HepG2 (cell line): ENCODE results near the gene AKAP6. TPM values are rescaled to one million over a fixed set of nuclear protein-coding genes. Genes with fewer than 3 reads are reported as not detected.

Experiments
- ATF6 ChIP-seq: sonication (generic); formaldehyde crosslinking; conservative IDR thresholded peaks from 2 replicates; pipeline ENCODE4 v1.4.0; 2020; ENCODE audit warnings: missing genetic modification reagents
- HOMEZ ChIP-seq: IDR thresholded peaks from 2 replicates; pipeline ENCODE4 v1.6.1; 2016; ENCODE audit warnings: low read depth
- LRRFIP1 ChIP-seq: sonication (generic); formaldehyde crosslinking; conservative IDR thresholded peaks from 2 replicates; pipeline ENCODE4 v1.4.0; 2020; ENCODE audit warnings: missing genetic modification reagents
- ZC3H13 ChIP-seq: sonication (generic); formaldehyde crosslinking; IDR thresholded peaks from 2 replicates; pipeline ENCODE4 v1.8.1; 2023; ENCODE audit warnings: mild to moderate bottlenecking, missing genetic modification reagents, moderate library complexity
- ZFP90 ChIP-seq: sonication (generic); formaldehyde crosslinking; IDR thresholded peaks from 2 replicates; pipeline ENCODE4 v1.8.0; 2022; ENCODE audit warnings: missing genetic modification reagents, mild to moderate bottlenecking, inconsistent platforms, borderline replicate concordance
- ZNF639 ChIP-seq: conservative IDR thresholded peaks from 2 replicates; pipeline ENCODE4 v1.6.1; 2018; ENCODE audit warnings: missing genetic modification reagents
- ZNF781 ChIP-seq: sonication (generic); formaldehyde crosslinking; IDR thresholded peaks from 2 replicates; pipeline ENCODE4 v1.5.1; 2020; ENCODE audit warnings: borderline replicate concordance, mild to moderate bottlenecking, missing genetic modification reagents; ENCODE audit errors: not compliant biosample characterization
- polyA plus RNA-seq, 8 experiments: library from polyadenylated mRNA; depleted of rRNA in 3 of 8; stranded (reverse) in 7 of 8; unstranded in 1 of 8; fragments of >200 nt; fragmentation: Illumina TruSeq in 4 of 8; extraction: Trizol in 4 of 8; gene quantifications; 2 replicates each; pipeline versions ENCODE4 v1.2.1 to v1.2.3, GENCODE V29; 2011 to 2016; ENCODE audit warnings: low read depth in 4 of 8, missing spikeins in 1 of 8, mixed read lengths in 1 of 8; ENCODE audit not compliant: insufficient read depth in 1 of 8
- total RNA-seq, 5 experiments: library from RNA; depleted of rRNA; stranded (reverse); fragments of >200 nt; fragmentation: Illumina TruSeq; extraction: Trizol; gene quantifications; 2 replicates each; pipeline ENCODE4 v1.2.3, GENCODE V29; 2016; ENCODE audit warnings: low read depth in 1 of 5

Gene AKAP6
- total and polyA plus RNA-seq, 2 of the 13 experiments (the other 11 are each of a cell fraction or from before 2014, with no cell fraction given) = 1.4 TPM

- TF ChIP-seq LRRFIP1 (CRISPR knock-in tag) (no peak), ZNF639 (CRISPR knock-in tag) (no peak), ZC3H13 (CRISPR knock-in tag) (no peak), ZNF781 (CRISPR knock-in tag) (no peak), ATF6 (no peak), ZFP90 (CRISPR knock-in tag) (no peak), HOMEZ (CRISPR knock-in tag) (no peak)
- TF ChIP-seq, all 625 proteins: peak for 0
Measured at GRCh38 chr14:32370714-32371113, 41.6 kb downstream of the AKAP6 start (continued).
